ENCODE measurements around the gene SNX25. TPM values are rescaled to one million over a fixed set of nuclear protein-coding genes. Genes with fewer than 3 reads are reported as not detected.

SNX25 gene
- total RNA-seq, result 100 to 1,000 TPM in 1 of 4 donors, 10 to 100 TPM in 2, 1 to 10 TPM in 1; 7.1 to 113 (median 20.9) TPM

DNA sequence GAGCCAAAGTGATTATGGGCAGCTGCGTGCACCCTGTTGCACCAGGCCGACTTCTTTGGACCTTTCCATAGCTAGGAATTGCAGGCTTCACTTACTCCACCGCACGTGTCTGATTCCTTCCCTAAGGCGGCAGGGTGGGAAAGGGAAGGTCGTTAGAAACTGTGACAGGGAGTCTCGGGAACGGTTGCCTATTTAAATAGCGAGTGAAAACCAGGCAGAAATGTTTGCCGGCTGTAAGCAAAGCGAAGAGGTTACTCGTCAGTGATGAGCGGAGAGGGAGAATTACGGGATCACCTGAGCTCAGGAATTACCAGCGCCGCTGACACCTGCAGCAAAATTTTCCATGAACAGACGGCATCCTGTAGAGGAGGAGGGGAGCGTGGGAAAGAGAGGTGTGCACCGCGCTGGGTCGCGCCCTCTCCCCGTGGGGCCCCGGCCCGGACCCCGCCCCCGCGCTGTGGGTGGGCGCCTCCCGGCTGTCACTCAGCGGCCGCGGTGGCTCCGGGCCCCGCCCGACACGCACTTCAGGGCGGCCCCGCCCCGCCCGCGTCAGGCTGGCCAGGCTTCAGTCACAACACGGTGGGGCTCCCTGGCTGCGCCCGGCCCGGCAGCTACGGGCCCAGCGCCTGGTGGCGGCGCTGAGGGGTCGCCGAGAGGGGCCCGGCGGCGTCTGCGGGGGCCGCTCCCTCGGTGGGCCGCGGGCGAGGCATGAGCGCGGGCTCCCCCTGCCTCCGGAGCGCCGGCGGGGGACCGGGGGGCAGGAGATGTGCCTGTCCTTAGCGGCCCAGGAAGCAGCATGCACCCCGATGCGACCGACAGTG, at the start of gene SNX25:
TSS of gene SNX25 (plus strand) at position 568 of the 821 bp plus-strand sequence. CDS start at position 797, 229 bp downstream.
- peak; percentile 70 to 82 for DNase-seq
- intact Hi-C loops (cut with DNase I; ENCODE audit: low total_unique reads), result no loop called here
- peak within 1 kb of the TSS; percentile 89 to 93 for H3K27ac ChIP-seq
- H3K4me1 ChIP-seq, result no peaks in the 10 kb centered on the region
- no peaks in the 10 kb centered on the region for H3K9me3 ChIP-seq
- H3K36me3 ChIP-seq, result no peaks in the 10 kb centered on the region
- H3K4me3 ChIP-seq, result peak within 1 kb of the TSS; percentile 35 to 86
- no peaks in the 10 kb centered on the region for H3K27me3 ChIP-seq
- peak; percentile 85 to 94 for TF ChIP-seq POLR2A (IDR thresholded peaks at IDR 0.05)
- TF ChIP-seq, protein P1, sequence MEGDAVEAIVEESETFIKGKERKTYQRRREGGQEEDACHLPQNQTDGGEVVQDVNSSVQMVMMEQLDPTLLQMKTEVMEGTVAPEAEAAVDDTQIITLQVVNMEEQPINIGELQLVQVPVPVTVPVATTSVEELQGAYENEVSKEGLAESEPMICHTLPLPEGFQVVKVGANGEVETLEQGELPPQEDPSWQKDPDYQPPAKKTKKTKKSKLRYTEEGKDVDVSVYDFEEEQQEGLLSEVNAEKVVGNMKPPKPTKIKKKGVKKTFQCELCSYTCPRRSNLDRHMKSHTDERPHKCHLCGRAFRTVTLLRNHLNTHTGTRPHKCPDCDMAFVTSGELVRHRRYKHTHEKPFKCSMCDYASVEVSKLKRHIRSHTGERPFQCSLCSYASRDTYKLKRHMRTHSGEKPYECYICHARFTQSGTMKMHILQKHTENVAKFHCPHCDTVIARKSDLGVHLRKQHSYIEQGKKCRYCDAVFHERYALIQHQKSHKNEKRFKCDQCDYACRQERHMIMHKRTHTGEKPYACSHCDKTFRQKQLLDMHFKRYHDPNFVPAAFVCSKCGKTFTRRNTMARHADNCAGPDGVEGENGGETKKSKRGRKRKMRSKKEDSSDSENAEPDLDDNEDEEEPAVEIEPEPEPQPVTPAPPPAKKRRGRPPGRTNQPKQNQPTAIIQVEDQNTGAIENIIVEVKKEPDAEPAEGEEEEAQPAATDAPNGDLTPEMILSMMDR (IDR thresholded peaks at IDR 0.05), result peak in 3 of 4 experiments; percentile 33 to 45 (median 35)

DNA sequence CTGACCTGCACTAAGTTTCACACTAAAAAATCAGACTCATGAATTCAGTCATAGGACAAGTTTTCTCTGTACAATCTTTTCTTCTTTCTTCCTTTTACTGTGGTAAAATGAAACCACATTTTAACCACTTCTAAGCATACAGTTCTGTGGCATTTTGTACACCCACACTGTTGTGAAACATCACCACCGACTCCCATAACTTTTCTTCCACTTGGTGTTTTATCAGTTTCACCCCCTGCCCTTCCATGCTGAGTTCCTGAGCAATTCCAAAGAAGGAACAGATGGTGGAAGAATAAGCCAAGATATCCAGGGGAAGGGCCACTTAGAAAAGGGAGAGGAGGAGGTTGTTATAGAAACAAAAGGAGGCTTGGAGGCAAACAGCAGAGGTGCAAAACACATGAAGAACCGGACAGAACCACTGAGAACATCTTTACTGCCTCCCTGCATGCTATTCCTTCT, 43.8 kb upstream of the SNX25 start:
- Histone ChIP-seq H3K27me3 (no peaks in the 10 kb centered on the region), H3K27ac (no peak overlapping the region), H3K4me1 (no peaks in the 10 kb centered on the region), H3K36me3 (no peaks in the 10 kb centered on the region), H3K4me3 (no peak overlapping the region), H3K9me3 (no peaks in the 10 kb centered on the region)
- no peak for TF ChIP-seq POLR2A (IDR thresholded peaks at IDR 0.05)
- TF ChIP-seq, protein P1 (IDR thresholded peaks at IDR 0.05), result no peak
- intact Hi-C loops (cut with DNase I; ENCODE audit: low total_unique reads), result no loop called here
- DNase-seq, result no peak

DNA sequence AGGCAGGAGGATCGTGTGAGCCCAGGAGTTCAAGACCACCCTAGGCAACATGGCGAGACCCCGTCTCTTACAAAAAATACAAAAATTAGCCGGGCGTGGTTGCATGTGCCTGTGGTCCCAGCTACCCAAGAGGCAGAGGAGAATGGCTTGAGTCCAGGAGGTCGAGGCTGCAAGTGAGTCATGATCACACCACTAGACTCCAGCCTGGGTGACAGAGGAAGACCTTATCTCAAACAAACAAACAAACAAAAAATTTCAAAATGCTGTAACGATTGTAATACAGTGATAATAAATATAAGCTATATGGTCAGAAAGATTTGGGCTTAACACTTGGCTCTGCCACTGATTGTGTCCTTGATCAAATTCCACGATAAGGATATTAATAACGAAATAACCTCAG, 42.2 kb upstream of the SNX25 start:
- H3K4me3 ChIP-seq, result no peak overlapping the region
- TF ChIP-seq POLR2A (IDR thresholded peaks at IDR 0.05), result no peak
- TF ChIP-seq, protein P1 (IDR thresholded peaks at IDR 0.05), result no peak
- H3K27me3 ChIP-seq, result no peaks in the 10 kb centered on the region
- no peak overlapping the region for H3K27ac ChIP-seq
- H3K4me1 ChIP-seq, result no peaks in the 10 kb centered on the region
- DNase-seq, result no peak
- H3K9me3 ChIP-seq, result no peaks in the 10 kb centered on the region
- no peaks in the 10 kb centered on the region for H3K36me3 ChIP-seq
- intact Hi-C loops (cut with DNase I; ENCODE audit: low total_unique reads), result no loop called here

DNA sequence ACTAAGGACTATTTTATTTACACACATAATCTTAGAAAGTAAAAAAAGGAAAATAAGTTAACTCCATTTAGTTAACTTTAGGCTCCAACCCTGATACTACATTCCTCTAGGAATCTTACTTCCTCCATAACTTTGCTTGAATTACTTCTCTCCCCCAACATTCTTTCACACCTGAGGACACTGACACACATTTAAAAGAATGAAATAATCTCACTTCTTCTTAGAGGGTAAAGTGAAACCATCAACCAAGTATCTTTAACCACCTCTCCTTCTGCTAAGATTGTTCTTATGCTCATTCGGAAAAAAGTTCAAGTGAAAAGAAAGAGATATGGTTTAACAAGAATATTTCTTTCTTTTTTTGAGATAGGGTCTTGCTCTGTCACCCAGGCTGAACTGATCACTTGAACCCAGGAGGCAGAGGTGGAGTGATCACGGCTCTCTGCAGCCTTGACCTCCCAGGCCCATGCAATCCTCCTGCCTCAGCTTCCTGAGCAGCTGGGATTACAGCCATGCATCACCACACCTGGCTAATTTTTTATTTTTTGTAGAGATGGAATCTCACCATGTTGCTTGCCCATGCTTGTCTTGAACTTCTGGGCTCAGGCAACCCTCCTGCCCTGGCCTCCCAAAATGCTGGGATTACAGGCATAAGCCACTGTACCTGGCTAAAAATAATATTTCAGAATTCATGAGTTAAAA, 37.9 kb upstream of the SNX25 start:
- no peak for DNase-seq
- Histone ChIP-seq H3K4me3 (no peak overlapping the region), H3K27ac (no peak overlapping the region), H3K9me3 (no peaks in the 10 kb centered on the region), H3K4me1 (no peaks in the 10 kb centered on the region), H3K36me3 (no peaks in the 10 kb centered on the region), H3K27me3 (no peaks in the 10 kb centered on the region)
- TF ChIP-seq, protein P1 (IDR thresholded peaks at IDR 0.05), result no peak
- TF ChIP-seq POLR2A (IDR thresholded peaks at IDR 0.05), result no peak
- intact Hi-C loops (cut with DNase I; ENCODE audit: low total_unique reads), result no loop called here

DNA sequence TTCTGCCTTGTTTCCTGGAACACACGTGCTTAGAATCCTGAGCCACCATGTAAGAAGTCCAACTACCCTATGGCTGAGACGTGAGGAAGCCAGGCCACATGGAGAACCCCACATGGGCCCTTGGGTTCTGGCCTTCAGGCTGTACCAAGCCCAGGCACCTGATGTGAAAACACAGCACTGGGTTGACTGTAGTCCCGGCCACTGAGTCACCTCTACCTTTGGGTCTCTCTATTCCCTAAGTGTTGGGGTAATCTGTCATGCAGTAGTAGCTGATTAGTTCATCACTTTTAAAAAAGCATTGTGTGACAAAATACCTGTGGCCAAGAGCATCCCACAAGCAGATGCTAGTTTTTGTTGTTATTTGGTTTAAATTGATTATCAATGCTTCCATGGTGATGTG, 29.9 kb upstream of the SNX25 start:
- Histone ChIP-seq H3K4me3 (no peak overlapping the region), H3K27me3 (no peaks in the 10 kb centered on the region), H3K9me3 (no peaks in the 10 kb centered on the region), H3K27ac (no peak overlapping the region), H3K36me3 (no peaks in the 10 kb centered on the region), H3K4me1 (no peaks in the 10 kb centered on the region)
- TF ChIP-seq, protein P1 (IDR thresholded peaks at IDR 0.05), result no peak
- no peak for TF ChIP-seq POLR2A (IDR thresholded peaks at IDR 0.05)
- intact Hi-C loops (cut with DNase I; ENCODE audit: low total_unique reads), result no loop called here
- DNase-seq, result no peak
